SK-N-SH (cell line): Measurements from ENCODE around the gene ANO4.

Experiments used
- CTCF ChIP-seq: fragments of 200-600 bp; sonication (generic); IDR thresholded peaks from 2 replicates; pipeline ENCODE4 v1.6.1; 2017; ENCODE audit warnings: antibody characterized with exemption, mild to moderate bottlenecking, moderate library complexity
- EZH2phosphoT487 ChIP-seq: fragments of 200-600 bp; sonication (generic); IDR thresholded peaks from 2 replicates; pipeline ENCODE4 v1.6.1; 2017; ENCODE audit warnings: low read depth, mixed run types, mild to moderate bottlenecking, antibody characterized with exemption, moderate library complexity, borderline replicate concordance

GRCh38 chr12:100797246-100797645, 2.7 kb downstream of the ANO4 start:
- TF ChIP-seq CTCF, result no peak
- TF ChIP-seq EZH2phosphoT487, result no peak
